Measurements from ENCODE around the gene NLN.
"Not testable (repeated sequence)": the region's sequence is repeated elsewhere in the genome, so short reads cannot be mapped to it uniquely, and the experiment has no call there.

NLN gene

GRCh38 chr5:65721720-65722574, at the start of gene NLN, which contains the start of gene SGTB:
TSS of gene NLN (plus strand) at chr5:65722205. CDS start at chr5:65722374, 169 bp downstream.
TSS of gene SGTB (minus strand) at chr5:65722109. CDS start at chr5:65720807, 1,302 bp downstream.
- DNase-seq = peak; percentile 25

GRCh38 chr5:65672796-65673195, 49.2 kb upstream of the NLN start:
- no peak for DNase-seq

- no peak for DNase-seq
Observed at GRCh38 chr5:65674749-65675148, 47.3 kb upstream of the NLN start.

- not testable (repeated sequence) for DNase-seq
Observed at GRCh38 chr5:65676056-65676455, 45.9 kb upstream of the NLN start.

- DNase-seq = no peak
Observed at GRCh38 chr5:65682148-65682547, 39.9 kb upstream of the NLN start.

- DNase-seq = no peak
Observed at GRCh38 chr5:65693121-65693520, 28.9 kb upstream of the NLN start.

GRCh38 chr5:65695162-65695755, 26.7 kb upstream of the NLN start:
- no peak for DNase-seq

- DNase-seq = no peak
Observed at GRCh38 chr5:65695896-65696295, 26.1 kb upstream of the NLN start.

- no peak for DNase-seq
Observed at GRCh38 chr5:65696892-65697291, 25.1 kb upstream of the NLN start.

- DNase-seq = no peak
Observed at GRCh38 chr5:65699338-65699737, 22.7 kb upstream of the NLN start.

GRCh38 chr5:65702036-65702435, 20.0 kb upstream of the NLN start:
- DNase-seq = no peak

GRCh38 chr5:65704621-65705239, 17.3 kb upstream of the NLN start:
- no peak for DNase-seq

GRCh38 chr5:65707663-65708062, 14.3 kb upstream of the NLN start:
- no peak for DNase-seq

GRCh38 chr5:65708145-65708544, 13.9 kb upstream of the NLN start:
- no peak for DNase-seq

GRCh38 chr5:65718576-65719310, 3.3 kb upstream of the NLN start:
- DNase-seq = no peak

- peak; percentile 24 for DNase-seq
Observed at GRCh38 chr5:65721050-65721719, 820 bp upstream of the NLN start.

GRCh38 chr5:65722575-65723403, 784 bp downstream of the NLN start:
- peak; percentile 6 for DNase-seq

GRCh38 chr5:65727491-65728156, 5.6 kb downstream of the NLN start:
- DNase-seq = no peak

- DNase-seq = no peak
Observed at GRCh38 chr5:65728218-65728617, 6.2 kb downstream of the NLN start.

GRCh38 chr5:65730910-65731309, 8.9 kb downstream of the NLN start:
- DNase-seq = no peak

- not testable (repeated sequence) for DNase-seq
Observed at GRCh38 chr5:65732046-65732445, 10.0 kb downstream of the NLN start.

Measured in DMS79 (cell line).